HG02763 (cell line): ENCODE measurements around the gene DIAPH1.

Experiments
- ATAC-seq: cut with Tn5 transposase; IDR thresholded peaks from one replicate; pipeline ENCODE4 v1.9.1; 2021; ENCODE audit warnings: mild to moderate bottlenecking, moderate library complexity; ENCODE audit not compliant: unreplicated experiment

The DIAPH1 gene

DNA sequence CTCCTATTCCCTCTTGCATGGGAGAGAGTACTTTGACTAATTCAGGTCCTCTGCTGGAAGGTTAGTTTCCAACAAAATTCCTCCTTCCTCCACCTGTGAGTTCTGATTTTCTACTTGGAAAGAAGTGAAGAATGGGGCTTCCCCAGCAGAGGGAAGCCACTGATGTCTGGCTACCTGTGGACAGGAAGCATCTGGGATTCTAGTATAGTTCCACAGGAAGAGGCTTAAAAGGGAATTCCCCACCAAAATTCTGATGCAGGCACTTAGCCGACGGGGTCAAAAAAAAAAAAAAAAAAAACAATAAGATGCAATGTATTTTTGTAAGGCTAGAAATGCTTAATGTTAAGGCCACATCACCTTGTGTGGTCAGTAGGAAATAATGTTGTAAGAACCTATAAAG, 96.5 kb downstream of the DIAPH1 start:
- no peak for ATAC-seq

- ATAC-seq: no peak
These were observed 97.5 kb downstream of the DIAPH1 start for GRCh38 chr5:141521244-141521781.

- ATAC-seq: no peak
These were observed 98.9 kb downstream of the DIAPH1 start for GRCh38 chr5:141519605-141520565.

GRCh38 chr5:141518618-141519015, 100.2 kb downstream of the DIAPH1 start:
- ATAC-seq: no peak

GRCh38 chr5:141517880-141518617, 100.8 kb downstream of the DIAPH1 start:
- no peak for ATAC-seq

GRCh38 chr5:141517312-141517711, 101.5 kb downstream of the DIAPH1 start:
- no peak for ATAC-seq

DNA sequence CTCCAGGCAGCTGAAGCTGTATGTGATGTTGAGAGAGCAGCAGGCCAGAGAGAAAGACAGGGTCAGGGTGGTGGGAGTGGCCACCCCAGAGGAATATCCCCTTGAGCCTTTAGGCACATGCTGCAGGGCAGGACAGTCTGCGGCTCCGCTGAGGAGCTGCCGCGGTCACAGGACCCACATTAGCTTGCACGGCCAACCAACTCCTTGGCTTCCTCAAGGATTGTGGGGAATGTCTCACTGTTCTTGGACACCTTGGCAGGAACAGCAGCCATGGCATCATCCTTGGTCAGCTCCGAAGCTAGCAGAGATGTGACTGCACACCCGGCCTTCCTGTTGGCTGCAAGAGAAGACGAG, 102.2 kb downstream of the DIAPH1 start:
- no peak for ATAC-seq

GRCh38 chr5:141515946-141516671, 102.7 kb downstream of the DIAPH1 start:
- no peak for ATAC-seq

DNA sequence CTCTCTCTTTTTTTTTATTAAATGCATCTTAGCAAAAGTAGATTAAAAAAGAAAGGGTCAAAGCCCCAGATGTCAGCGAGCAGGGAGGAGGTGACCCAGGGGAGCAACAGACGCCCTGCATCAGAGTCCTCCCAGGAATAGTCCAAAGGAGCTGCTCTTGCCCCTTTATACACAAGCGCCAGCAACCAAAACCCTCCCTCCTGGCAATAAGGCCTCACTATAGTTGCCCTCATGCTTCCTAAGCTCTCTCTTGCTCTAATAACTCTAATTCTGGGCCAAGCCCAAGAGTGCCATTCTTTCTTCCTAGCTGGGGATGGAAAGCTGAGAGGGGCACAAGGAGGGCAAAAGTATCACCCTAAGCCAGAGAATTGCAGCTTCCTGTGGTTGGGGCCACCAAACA, 103.7 kb downstream of the DIAPH1 start:
- no peak for ATAC-seq

DNA sequence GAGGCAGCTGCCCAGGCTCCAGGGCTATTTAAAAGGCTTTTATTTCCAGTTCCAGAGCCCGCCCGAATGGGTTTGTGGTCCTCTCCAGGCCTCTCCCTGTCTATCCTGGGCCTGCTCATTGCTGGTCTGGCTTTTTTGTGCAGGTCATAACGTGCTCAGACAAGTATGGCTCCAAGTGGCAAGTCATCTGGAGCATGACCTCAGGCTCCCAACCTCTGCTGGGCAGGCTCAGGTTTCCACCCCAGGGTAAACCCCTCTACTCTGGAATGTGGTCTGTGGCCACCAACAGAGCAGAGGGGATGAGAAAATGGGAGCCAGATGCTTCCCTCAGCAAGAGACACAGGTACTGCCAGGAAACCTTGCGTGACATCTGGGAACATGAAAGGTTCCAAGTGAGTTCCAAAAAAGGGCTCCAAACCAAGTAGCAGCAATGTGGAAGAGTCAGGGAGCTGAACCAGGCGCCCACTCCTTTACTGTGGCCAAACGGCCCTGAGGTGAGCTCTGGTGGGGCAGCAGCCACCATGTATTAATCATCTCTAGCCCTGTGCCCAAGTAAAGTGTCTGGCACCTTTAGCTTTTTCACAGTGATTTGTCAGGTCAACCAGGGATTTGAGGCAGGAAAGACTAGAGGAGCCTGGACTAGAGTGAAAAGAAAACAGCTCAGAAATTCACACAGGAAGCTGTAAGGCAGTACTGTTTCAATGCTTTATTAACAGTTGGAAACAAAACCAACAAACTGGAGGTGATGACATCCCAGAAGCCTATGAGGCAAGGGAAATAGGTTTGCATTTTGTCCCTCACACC, 104.3 kb downstream of the DIAPH1 start:
- ATAC-seq: no peak

GRCh38 chr5:141513627-141514329, 105.0 kb downstream of the DIAPH1 start:
- no peak for ATAC-seq

GRCh38 chr5:141512911-141513626, 105.7 kb downstream of the DIAPH1 start:
- no peak for ATAC-seq

DNA sequence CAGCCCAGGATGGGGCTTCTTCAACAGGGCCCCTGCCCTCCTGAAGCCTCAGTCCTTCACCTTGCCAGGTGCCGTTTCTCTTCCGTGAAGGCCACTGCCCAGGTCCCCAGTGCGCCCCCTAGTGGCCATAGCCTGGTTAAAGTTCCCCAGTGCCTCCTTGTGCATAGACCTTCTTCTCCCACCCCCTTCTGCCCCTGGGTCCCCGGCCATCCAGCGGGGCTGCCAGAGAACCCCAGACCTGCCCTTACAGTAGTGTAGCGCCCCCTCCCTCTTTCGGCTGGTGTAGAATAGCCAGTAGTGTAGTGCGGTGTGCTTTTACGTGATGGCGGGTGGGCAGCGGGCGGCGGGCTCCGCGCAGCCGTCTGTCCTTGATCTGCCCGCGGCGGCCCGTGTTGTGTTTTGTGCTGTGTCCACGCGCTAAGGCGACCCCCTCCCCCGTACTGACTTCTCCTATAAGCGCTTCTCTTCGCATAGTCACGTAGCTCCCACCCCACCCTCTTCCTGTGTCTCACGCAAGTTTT, 106.3 kb downstream of the DIAPH1 start:
- no peak for ATAC-seq

- no peak for ATAC-seq
These were observed 107.0 kb downstream of the DIAPH1 start for GRCh38 chr5:141511771-141512325.

GRCh38 chr5:141510850-141511601, 107.8 kb downstream of the DIAPH1 start:
- peak; percentile 39 for ATAC-seq

- no peak for ATAC-seq
These were observed 108.6 kb downstream of the DIAPH1 start for GRCh38 chr5:141510160-141510559.

- ATAC-seq: no peak
These were observed 109.8 kb downstream of the DIAPH1 start for GRCh38 chr5:141508798-141509611.
